Measurements from ENCODE around the gene ETFA.
"Not testable (repeated sequence)": the region's sequence is repeated elsewhere in the genome, so short reads cannot be mapped to it uniquely, and the experiment has no call there.

DNA sequence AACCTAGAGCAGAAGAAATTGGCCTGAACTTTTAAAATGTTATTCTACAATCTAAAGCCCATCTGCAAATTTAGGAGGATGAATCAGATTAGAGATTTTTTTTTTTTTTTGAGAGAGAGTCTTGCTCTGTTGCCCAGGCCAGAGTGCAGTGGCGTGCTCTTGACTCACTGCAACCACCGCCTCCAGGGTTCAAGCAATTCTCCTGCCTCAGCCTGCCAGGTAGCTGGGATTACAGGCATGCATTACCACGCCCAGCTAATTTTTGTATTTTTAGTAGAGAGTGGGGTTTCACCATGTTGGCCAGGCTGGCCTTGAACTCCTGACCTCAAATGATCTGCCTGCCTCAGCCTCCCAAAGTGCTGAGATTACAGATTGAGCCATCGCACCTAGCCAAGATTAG, 13.3 kb downstream of the ETFA start:
- not testable (repeated sequence) for TF ChIP-seq SETDB1 (IDR thresholded peaks at IDR 0.05; ENCODE audit: low read length); RBBP5 (IDR thresholded peaks at IDR 0.05; ENCODE audit: borderline replicate concordance, insufficient read depth, low read length, poor library complexity, severe bottlenecking); CBFB (CRISPR knock-in tag; IDR thresholded peaks at IDR 0.05); EGR1 (conservative IDR thresholded peaks at IDR 0.05); ZNF175 (CRISPR knock-in tag; IDR thresholded peaks at IDR 0.05; ENCODE audit: low read depth); RAD21 (CRISPR knock-in tag; conservative IDR thresholded peaks at IDR 0.05 in 1 of 2, IDR thresholded peaks at IDR 0.05 in 1 of 2); FOSL1 (tag; conservative IDR thresholded peaks at IDR 0.05); ZFX (CRISPR knock-in tag; IDR thresholded peaks at IDR 0.05); KDM1A (IDR thresholded peaks at IDR 0.05); XRCC3 (IDR thresholded peaks at IDR 0.05); MTA1 (IDR thresholded peaks at IDR 0.05; ENCODE audit: borderline replicate concordance); EP300 (IDR thresholded peaks at IDR 0.05; ENCODE audit: low read length)
- TF ChIP-seq, protein P1, sequence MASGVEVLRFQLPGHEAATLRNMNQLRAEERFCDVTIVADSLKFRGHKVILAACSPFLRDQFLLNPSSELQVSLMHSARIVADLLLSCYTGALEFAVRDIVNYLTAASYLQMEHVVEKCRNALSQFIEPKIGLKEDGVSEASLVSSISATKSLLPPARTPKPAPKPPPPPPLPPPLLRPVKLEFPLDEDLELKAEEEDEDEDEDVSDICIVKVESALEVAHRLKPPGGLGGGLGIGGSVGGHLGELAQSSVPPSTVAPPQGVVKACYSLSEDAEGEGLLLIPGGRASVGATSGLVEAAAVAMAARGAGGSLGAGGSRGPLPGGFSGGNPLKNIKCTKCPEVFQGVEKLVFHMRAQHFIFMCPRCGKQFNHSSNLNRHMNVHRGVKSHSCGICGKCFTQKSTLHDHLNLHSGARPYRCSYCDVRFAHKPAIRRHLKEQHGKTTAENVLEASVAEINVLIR (CRISPR knock-in tag; IDR thresholded peaks at IDR 0.05) = not testable (repeated sequence)
- TF ChIP-seq, protein P2, sequence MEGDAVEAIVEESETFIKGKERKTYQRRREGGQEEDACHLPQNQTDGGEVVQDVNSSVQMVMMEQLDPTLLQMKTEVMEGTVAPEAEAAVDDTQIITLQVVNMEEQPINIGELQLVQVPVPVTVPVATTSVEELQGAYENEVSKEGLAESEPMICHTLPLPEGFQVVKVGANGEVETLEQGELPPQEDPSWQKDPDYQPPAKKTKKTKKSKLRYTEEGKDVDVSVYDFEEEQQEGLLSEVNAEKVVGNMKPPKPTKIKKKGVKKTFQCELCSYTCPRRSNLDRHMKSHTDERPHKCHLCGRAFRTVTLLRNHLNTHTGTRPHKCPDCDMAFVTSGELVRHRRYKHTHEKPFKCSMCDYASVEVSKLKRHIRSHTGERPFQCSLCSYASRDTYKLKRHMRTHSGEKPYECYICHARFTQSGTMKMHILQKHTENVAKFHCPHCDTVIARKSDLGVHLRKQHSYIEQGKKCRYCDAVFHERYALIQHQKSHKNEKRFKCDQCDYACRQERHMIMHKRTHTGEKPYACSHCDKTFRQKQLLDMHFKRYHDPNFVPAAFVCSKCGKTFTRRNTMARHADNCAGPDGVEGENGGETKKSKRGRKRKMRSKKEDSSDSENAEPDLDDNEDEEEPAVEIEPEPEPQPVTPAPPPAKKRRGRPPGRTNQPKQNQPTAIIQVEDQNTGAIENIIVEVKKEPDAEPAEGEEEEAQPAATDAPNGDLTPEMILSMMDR (IDR thresholded peaks at IDR 0.05 in 2 of 3, conservative IDR thresholded peaks at IDR 0.05 in 1 of 3; ENCODE audit: insufficient read depth in 2 of 3, low read depth in 1 of 3, low read length in 3 of 3) = not testable (repeated sequence)
